Activated CD4-positive, alpha-beta memory T cell treated with anti-CD3 and anti-CD28 coated beads for 36 hours (primary cell): ENCODE results near the gene UBD. TPM values are rescaled to one million over a fixed set of nuclear protein-coding genes. Genes with fewer than 3 reads are reported as not detected.

Experiments
- CTCF ChIA-PET: fragments of 350-600 bp; sonication (Branson Sonifier 250); formaldehyde crosslinking; loops from one replicate; lab custom pipeline; 2021; ENCODE audit warnings: antibody characterized with exemption, inconsistent platforms; lab: Charles Lee
- POLR2A ChIA-PET: fragments of 350-600 bp; sonication (Branson Sonifier 250); formaldehyde crosslinking; loops from one replicate; lab custom pipeline; 2021; ENCODE audit warnings: antibody characterized with exemption; lab: Charles Lee
- DNase-seq: peaks from one replicate; pipeline ENCODE4 v3.0.0-alpha.2; 2020
- H3K27ac Mint-ChIP-seq: one replicate; pipeline ENCODE4 v1.8.0; 2021; ENCODE audit warnings: mixed read lengths
- H3K27me3 Mint-ChIP-seq: one replicate; pipeline ENCODE4 v1.8.0; 2021; ENCODE audit warnings: mixed read lengths
- H3K36me3 Mint-ChIP-seq: one replicate; pipeline ENCODE4 v1.8.0; 2021; ENCODE audit warnings: mixed read lengths
- H3K4me1 Mint-ChIP-seq: one replicate; pipeline ENCODE4 v1.8.0; 2021; ENCODE audit warnings: low read depth, mixed read lengths
- H3K4me3 Mint-ChIP-seq: one replicate; pipeline ENCODE4 v1.8.0; 2021; ENCODE audit warnings: mild to moderate bottlenecking, mixed read lengths
- H3K9me3 Mint-ChIP-seq: one replicate; pipeline ENCODE4 v1.8.0; 2021; ENCODE audit warnings: mixed read lengths
- intact Hi-C: fragments of 100-400 bp; cut with micrococcal nuclease; formaldehyde crosslinking; loops from one replicate; pipeline ENCODE4 v1.15.1; 2023
- total RNA-seq, 2 experiments: library from RNA; stranded (reverse); gene quantifications; one replicate each; pipeline ENCODE4 v1.2.3, GENCODE V29; 2021

The UBD gene
- total RNA-seq, 2 experiments from 2014 or later = 0.59 to 0.70 TPM

DNA sequence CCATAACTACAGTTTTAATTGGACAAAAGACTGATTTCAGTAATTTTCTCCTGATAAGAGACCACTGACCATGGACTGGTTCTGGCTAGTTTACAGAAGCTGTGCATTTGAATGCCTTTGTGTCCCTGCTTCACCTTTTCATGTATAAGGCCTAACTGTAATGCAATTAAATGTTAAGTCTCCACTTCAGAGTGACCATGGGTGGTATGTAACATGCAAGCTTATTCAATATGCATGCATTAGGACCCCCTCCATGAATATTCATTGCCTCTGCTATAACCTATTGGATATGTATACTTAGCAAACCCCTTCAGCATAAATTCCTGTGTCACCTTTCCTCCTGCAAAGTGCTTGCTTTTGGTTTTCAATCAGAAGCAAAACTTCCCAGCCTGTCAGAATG lies 2.2 kb downstream of the UBD start:
- H3K27ac Mint-ChIP-seq = no peak overlapping the region
- ChIA-PET CTCF (no interaction called here), POLR2A (no interaction called here)
- H3K27me3 Mint-ChIP-seq = peaks cover 47% of the 10 kb centered on the region
- peaks cover 19% of the 10 kb centered on the region for H3K4me1 Mint-ChIP-seq
- no peak overlapping the region for H3K4me3 Mint-ChIP-seq
- no peak for DNase-seq
- no peaks in the 10 kb centered on the region for H3K36me3 Mint-ChIP-seq
- intact Hi-C loops = no loop called here
- H3K9me3 Mint-ChIP-seq = no peaks in the 10 kb centered on the region

DNA sequence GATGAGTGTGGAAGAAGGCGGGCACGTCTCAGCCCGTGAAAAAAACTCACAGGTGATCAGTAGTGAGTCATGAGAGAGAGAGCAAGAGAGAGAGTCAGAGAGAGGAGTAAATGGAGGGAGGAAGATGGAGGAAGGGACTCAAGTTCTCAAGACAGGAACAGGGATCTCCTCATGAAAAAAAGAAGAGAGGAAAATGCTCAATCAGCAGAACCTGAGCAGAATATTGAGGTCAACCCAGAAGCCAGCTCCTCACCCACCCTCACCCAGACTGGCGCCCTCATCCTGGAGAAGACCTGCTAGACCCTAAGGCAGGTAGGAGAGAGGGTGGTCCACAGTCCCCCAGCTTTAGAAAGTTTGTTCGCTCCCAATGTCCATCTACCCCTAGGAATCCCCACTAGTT lies 4.8 kb downstream of the UBD start:
- no peaks in the 10 kb centered on the region for H3K9me3 Mint-ChIP-seq
- intact Hi-C loops = no loop called here
- no peaks in the 10 kb centered on the region for H3K36me3 Mint-ChIP-seq
- no peak overlapping the region for H3K27ac Mint-ChIP-seq
- H3K4me3 Mint-ChIP-seq = no peak overlapping the region
- CTCF ChIA-PET = no interaction called here
- DNase-seq = no peak
- POLR2A ChIA-PET = no interaction called here
- H3K27me3 Mint-ChIP-seq = peaks cover 41% of the 10 kb centered on the region
- peaks cover 17% of the 10 kb centered on the region for H3K4me1 Mint-ChIP-seq

DNA sequence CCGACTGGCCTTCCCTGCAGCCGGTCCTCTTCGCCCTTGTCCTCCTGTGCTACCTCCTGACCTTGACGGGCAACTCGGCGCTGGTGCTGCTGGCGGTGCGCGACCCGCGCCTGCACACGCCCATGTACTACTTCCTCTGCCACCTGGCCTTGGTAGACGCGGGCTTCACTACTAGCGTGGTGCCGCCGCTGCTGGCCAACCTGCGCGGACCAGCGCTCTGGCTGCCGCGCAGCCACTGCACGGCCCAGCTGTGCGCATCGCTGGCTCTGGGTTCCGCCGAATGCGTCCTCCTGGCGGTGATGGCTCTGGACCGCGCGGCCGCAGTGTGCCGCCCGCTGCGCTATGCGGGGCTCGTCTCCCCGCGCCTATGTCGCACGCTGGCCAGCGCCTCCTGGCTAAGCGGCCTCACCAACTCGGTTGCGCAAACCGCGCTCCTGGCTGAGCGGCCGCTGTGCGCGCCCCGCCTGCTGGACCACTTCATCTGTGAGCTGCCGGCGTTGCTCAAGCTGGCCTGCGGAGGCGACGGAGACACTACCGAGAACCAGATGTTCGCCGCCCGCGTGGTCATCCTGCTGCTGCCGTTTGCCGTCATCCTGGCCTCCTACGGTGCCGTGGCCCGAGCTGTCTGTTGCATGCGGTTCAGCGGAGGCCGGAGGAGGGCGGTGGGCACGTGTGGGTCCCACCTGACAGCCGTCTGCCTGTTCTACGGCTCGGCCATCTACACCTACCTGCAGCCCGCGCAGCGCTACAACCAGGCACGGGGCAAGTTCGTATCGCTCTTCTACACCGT lies 6.1 kb downstream of the UBD start:
- POLR2A ChIA-PET = no interaction called here
- intact Hi-C loops = no loop called here
- H3K4me1 Mint-ChIP-seq = peaks cover 17% of the 10 kb centered on the region

DNA sequence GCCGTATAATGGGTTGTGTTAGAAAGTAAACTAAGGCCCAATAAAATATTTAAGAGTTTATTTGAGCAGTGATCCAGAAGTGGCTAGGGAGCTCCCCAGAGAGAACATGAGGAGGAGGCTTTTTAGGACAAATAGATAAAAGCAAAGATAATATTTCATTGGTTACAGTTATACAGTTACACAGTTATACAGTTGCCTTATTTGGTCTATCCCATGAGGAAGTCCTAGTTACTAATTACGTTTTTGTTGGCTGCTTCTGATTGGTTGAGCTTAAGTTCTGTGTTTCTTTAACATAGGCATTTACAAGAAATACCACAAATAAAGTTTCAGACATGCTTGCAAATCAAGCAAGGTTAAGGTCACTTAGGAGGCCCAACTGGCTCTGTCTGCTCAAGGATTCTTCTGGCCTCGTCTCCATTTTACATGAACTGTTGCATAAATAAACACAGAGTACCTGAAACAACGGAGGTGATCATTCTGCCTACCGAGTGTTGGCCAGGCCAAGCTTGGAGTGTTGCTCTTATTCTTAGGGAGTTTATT lies 7.0 kb downstream of the UBD start:
- POLR2A ChIA-PET = no interaction called here
- CTCF ChIA-PET = interaction anchor here (1.8 kb wide), 1 partner anchor 101 kb away, joined by 6 read pairs; no protein-coding TSS in a partner anchor
- Mint-ChIP-seq H3K27ac (no peak overlapping the region), H3K27me3 (peaks cover 48% of the 10 kb centered on the region), H3K4me3 (no peak overlapping the region), H3K9me3 (no peaks in the 10 kb centered on the region), H3K36me3 (no peaks in the 10 kb centered on the region), H3K4me1 (peaks cover 21% of the 10 kb centered on the region)
- DNase-seq = no peak
- intact Hi-C loops = no loop called here

More for the DNA sequence above, 6.1 kb downstream of the UBD start:
- Mint-ChIP-seq H3K9me3 (no peaks in the 10 kb centered on the region), H3K36me3 (no peaks in the 10 kb centered on the region), H3K27ac (peak overlapping the region; percentile 34), H3K27me3 (peaks cover 44% of the 10 kb centered on the region), H3K4me3 (peak overlapping the region; percentile 51)
- DNase-seq = peak; percentile 37
- CTCF ChIA-PET = interaction anchor here (1.8 kb wide), 1 partner anchor 100 kb away, joined by 6 read pairs; no protein-coding TSS in a partner anchor

DNA sequence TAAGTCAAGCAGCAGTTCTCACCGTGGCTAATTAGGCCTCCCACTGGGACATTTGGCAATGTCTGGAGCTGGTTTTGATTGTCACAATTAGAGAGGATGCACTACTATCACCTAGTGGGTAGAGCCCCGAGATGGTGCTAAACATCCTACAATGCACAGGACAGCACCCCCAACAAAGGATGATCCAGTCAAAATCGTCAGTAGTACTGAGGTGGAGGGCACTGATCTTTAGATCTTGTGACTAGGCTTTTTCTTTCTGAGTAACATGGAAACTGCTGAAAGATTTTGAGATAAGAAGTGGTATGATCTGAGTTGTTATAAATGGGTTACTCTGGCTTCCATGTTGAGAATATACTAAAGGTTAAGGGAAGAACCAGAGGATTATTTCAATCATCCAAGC lies 12.0 kb downstream of the UBD start:
- DNase-seq = peak; percentile 34
- Mint-ChIP-seq H3K27me3 (peaks cover 25% of the 10 kb centered on the region), H3K9me3 (no peaks in the 10 kb centered on the region), H3K4me3 (no peak overlapping the region), H3K27ac (no peak overlapping the region), H3K36me3 (no peaks in the 10 kb centered on the region), H3K4me1 (peaks cover 4% of the 10 kb centered on the region)
- POLR2A ChIA-PET = no interaction called here
- intact Hi-C loops = no loop called here
- CTCF ChIA-PET = no interaction called here

DNA sequence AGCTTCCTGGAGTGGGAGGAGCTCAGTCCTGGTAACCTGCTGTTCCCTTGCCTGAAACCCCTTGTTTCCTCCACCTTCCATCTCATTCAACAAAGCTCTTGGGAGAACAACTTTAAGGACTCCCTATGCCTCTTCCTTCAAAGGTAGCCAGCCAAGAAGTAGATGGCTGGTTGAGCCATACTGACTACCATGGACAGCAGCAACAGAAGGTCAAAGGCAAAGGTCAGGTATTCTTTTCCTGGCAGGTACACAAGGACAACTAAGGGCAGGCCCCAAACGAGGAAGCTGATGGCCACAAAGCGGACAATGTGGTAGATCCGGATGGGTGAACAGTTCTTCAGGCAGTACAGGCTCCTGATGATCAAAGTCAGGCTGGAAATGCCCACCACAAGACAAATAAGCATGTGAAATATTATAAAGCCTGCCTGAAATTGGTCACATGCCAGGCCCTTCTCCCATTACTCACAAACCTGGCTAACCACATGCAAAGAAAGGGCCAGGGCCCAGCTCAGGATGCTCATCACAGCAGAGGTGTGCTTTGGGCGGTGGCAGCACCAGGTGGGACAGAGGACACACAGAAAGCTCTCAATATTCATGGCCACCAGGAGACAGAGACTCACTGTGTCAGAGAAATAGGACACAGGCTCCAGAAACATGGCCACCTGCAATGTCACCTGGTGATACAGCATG lies 21.7 kb downstream of the UBD start:
- ChIA-PET CTCF (no interaction called here), POLR2A (no interaction called here)
- DNase-seq = no peak
- Mint-ChIP-seq H3K27ac (no peak overlapping the region), H3K36me3 (no peaks in the 10 kb centered on the region), H3K4me1 (no peaks in the 10 kb centered on the region), H3K27me3 (peaks cover 7% of the 10 kb centered on the region), H3K9me3 (no peaks in the 10 kb centered on the region), H3K4me3 (no peak overlapping the region)
- intact Hi-C loops = no loop called here

DNA sequence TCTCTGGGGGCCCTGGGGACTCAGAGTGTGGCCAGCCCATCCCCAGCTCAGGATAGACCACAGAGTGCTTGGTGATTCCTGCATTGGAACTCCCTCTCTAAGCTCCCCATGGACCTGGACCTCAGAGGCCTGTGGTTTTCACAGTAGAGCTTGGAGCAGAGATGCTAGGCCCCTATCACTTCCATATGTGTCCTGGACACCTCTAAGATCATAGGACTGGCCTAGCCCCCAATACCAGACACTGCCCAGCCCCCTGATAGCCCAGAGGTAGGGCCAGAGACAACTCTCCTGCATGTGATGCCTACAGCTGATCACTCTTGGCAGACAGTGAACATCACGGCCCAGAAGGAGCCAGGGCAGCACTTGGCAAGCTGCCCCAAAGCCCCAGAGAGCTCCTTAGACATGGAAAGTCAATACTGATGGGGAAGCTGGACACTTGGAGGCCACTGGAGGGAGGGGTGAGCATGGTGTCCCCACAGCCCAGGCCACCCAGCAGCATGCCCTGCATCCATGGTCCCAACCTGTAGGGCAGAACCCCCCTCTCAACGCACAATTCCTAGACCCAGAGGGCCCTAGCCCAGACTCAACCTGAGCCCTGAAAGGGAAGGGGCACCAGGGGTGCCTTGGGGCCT lies 27.1 kb downstream of the UBD start:
- H3K4me3 Mint-ChIP-seq = no peak overlapping the region
- no peaks in the 10 kb centered on the region for H3K9me3 Mint-ChIP-seq
- H3K4me1 Mint-ChIP-seq = no peaks in the 10 kb centered on the region
- POLR2A ChIA-PET = no interaction called here
- CTCF ChIA-PET = no interaction called here
- DNase-seq = no peak
- no peaks in the 10 kb centered on the region for H3K36me3 Mint-ChIP-seq
- H3K27ac Mint-ChIP-seq = no peak overlapping the region
- intact Hi-C loops = no loop called here
- peaks cover 8% of the 10 kb centered on the region for H3K27me3 Mint-ChIP-seq

DNA sequence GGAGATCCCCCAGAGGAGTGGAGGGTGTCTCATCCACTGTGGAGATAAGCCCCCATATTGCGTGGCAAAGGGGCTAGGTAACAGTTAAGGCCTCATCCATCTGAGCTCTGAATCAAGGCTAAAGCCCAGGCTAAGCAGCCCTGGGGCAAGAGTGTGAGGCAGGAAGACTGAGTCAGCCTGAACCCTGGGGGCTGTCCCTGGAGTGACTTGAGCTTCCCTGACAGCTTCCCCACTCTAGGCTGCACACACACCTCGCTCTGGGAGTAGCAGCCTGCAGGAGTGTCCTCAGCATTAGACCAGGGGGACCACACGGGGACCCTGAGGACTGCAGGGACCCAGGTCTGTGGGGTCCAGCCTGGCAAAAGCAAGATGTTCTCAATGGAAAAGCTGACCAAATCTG lies 27.9 kb downstream of the UBD start:
- ChIA-PET CTCF (no interaction called here), POLR2A (no interaction called here)
- Mint-ChIP-seq H3K9me3 (no peaks in the 10 kb centered on the region), H3K4me3 (no peak overlapping the region), H3K27ac (no peak overlapping the region), H3K4me1 (no peaks in the 10 kb centered on the region), H3K27me3 (peaks cover 12% of the 10 kb centered on the region), H3K36me3 (no peaks in the 10 kb centered on the region)
- intact Hi-C loops = no loop called here
- DNase-seq = peak; percentile 55

DNA sequence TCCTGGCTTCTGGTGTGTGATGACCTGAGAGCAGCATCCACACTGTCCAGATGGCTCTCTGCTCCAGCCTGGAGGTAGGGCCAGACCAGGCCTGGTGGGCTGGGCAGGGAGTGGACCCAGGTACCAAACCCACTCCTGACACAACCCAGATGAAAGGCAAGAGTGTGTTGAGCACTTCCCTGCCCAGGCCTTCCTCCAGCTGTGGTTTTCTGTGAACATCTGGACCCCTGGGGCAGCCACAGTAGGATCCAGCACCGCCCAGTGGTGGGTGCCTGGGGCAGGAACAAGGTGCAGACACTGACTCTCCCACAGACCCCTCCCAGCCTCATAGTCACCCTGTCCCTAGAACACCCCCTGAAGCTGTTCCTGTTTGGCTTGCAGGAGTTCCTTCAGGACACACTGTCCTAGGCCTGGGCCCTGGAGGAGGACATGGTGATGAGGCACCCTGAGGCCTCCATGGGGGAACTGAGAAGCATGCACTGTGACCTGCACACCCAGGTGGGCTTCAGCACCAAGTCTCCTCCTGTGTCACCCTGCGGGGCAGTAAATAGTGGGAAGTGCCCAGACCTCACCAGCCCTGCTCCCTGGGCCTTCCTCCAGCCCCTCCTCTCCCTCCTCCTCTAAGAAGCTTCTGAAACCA lies 28.7 kb downstream of the UBD start:
- no peak overlapping the region for H3K4me3 Mint-ChIP-seq
- no peaks in the 10 kb centered on the region for H3K9me3 Mint-ChIP-seq
- CTCF ChIA-PET = no interaction called here
- no peaks in the 10 kb centered on the region for H3K4me1 Mint-ChIP-seq
- POLR2A ChIA-PET = no interaction called here
- DNase-seq = no peak
- H3K27me3 Mint-ChIP-seq = peaks cover 18% of the 10 kb centered on the region
- no peaks in the 10 kb centered on the region for H3K36me3 Mint-ChIP-seq
- H3K27ac Mint-ChIP-seq = no peak overlapping the region
- intact Hi-C loops = no loop called here

DNA sequence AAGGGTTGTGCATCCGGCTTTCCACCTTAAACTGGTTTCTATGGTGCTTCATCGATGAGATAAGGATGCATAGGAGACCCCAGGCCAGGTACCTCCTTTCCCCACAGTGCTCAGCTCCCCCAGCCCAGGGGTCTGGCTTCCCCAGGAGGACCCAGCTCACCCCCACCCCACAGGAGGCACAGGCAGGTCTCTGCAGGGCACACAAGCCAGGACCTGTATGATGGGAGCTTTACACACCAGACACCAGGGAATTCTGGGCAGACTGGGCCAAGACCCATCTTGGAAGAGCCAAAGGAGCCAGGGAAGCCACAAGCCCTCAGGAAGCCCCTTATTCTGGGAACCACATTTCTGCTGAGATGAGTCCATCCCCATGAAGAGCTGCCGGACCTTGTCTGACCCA lies 29.6 kb downstream of the UBD start:
- H3K27me3 Mint-ChIP-seq = peaks cover 23% of the 10 kb centered on the region
- POLR2A ChIA-PET = no interaction called here
- no peaks in the 10 kb centered on the region for H3K9me3 Mint-ChIP-seq
- CTCF ChIA-PET = no interaction called here
- DNase-seq = no peak
- H3K27ac Mint-ChIP-seq = no peak overlapping the region
- intact Hi-C loops = no loop called here
- no peak overlapping the region for H3K4me3 Mint-ChIP-seq
- no peaks in the 10 kb centered on the region for H3K36me3 Mint-ChIP-seq
- H3K4me1 Mint-ChIP-seq = no peaks in the 10 kb centered on the region

DNA sequence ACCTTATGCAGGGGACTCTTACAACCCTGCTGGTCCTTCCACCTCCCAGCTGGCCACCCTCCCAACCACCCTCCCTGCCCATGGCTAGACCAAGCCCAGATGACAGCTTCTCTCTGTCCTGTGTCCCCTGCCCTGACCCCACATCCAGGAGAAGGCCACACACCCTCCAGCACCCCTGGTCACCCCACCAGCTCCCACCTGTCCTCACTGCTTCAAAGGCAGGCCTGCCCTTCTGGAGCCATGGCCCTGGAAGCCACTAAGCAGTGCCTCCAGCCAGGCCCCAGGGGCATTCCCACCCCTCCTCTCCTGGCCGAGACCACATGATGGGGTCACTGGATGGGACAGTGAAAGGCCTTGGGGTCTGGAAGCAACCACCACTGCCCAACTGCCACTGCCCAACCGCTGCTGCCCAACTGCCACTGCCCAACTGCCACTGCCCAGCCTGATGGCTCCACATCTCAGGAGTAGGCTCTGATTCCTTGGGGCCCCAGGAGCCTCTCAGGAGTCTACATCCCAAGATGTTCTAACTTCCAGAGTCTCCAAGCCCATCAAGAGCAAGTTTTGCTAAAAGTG lies 30.5 kb downstream of the UBD start:
- Mint-ChIP-seq H3K9me3 (no peaks in the 10 kb centered on the region), H3K4me1 (no peaks in the 10 kb centered on the region), H3K4me3 (no peak overlapping the region), H3K36me3 (no peaks in the 10 kb centered on the region), H3K27me3 (peaks cover 28% of the 10 kb centered on the region), H3K27ac (no peak overlapping the region)
- intact Hi-C loops = no loop called here
- ChIA-PET CTCF (no interaction called here), POLR2A (no interaction called here)
- DNase-seq = no peak
